Nephron progenitor cell (in vitro differentiated cells): ENCODE results near the gene RBMS1.
A peak's percentile ranks its signal among the peaks of the same experiment; 100 is the strongest.

ENCODE experiments used
- DNase-seq: peaks from one replicate; pipeline ENCODE4 v3.0.0; 2021
- H3K27ac Mint-ChIP-seq: 2 replicates; pipeline ENCODE4 v1.8.0; 2021; ENCODE audit warnings: mild to moderate bottlenecking, moderate library complexity, mixed read lengths
- H3K27me3 Mint-ChIP-seq: 2 replicates; pipeline ENCODE4 v1.8.0; 2021; ENCODE audit warnings: mild to moderate bottlenecking, low read depth, mixed read lengths; ENCODE audit not compliant: poor library complexity
- H3K36me3 Mint-ChIP-seq: 2 replicates; pipeline ENCODE4 v1.8.0; 2021; ENCODE audit warnings: low read depth, mixed read lengths
- H3K4me1 Mint-ChIP-seq: 2 replicates; pipeline ENCODE4 v1.8.0; 2021; ENCODE audit warnings: mixed read lengths
- H3K4me3 Mint-ChIP-seq: 2 replicates; pipeline ENCODE4 v1.8.0; 2021; ENCODE audit warnings: mild to moderate bottlenecking, moderate library complexity, mixed read lengths
- H3K9me3 Mint-ChIP-seq: 2 replicates; pipeline ENCODE4 v1.8.0; 2021; ENCODE audit warnings: mild to moderate bottlenecking, moderate library complexity, mixed read lengths
- CTCF ChIP-seq: fragments of 200-600 bp; sonication (generic); IDR thresholded peaks from 2 replicates; pipeline ENCODE4 v1.5.0; 2021; ENCODE audit warnings: antibody characterized with exemption

RBMS1 gene

DNA sequence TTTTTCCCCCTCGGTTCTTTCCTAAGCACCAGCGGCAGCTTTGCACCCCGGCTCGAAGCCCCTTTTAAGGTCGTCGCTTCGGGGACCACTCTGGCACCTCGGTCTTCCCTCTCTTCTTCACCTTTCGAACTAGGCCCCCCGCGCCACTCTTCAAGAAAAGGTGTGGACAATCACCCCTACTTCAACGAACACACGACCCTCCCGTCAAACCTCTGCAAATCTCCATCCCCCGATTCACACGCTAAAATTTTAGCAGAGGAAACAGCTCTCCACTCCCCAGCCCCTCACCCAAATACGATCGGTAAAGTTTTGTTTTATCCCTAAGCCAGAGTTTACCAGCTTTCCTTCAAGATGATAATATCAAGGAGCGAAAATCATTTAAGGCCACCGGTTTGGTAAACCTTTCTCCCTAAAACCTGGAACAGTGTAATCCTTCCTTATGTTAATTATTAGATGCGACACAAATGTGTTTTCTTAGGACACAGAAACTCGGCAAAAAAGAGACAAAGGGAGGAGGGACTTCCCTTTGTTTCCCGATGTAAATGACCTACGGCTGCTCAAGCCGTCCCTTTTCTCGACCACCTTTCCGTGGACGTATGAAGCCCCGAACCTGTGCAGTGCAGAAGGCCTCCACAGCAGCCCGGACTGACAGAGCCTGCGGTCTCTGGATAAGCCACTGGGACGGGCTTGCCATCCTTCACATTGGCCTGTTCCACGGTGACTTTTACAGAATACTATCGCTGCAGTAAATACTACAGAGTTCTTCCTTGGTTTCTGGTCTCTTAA lies 85.2 kb downstream of the RBMS1 start:
- H3K27me3 Mint-ChIP-seq = no peaks in the 10 kb centered on the region
- peak; percentile 16 for DNase-seq
- TF ChIP-seq CTCF = no peak
- H3K27ac Mint-ChIP-seq = peak overlapping the region; percentile 94
- peaks cover 74% of the 10 kb centered on the region for H3K4me1 Mint-ChIP-seq
- no peaks in the 10 kb centered on the region for H3K36me3 Mint-ChIP-seq
- H3K4me3 Mint-ChIP-seq = peak overlapping the region; percentile 88
- no peaks in the 10 kb centered on the region for H3K9me3 Mint-ChIP-seq

DNA sequence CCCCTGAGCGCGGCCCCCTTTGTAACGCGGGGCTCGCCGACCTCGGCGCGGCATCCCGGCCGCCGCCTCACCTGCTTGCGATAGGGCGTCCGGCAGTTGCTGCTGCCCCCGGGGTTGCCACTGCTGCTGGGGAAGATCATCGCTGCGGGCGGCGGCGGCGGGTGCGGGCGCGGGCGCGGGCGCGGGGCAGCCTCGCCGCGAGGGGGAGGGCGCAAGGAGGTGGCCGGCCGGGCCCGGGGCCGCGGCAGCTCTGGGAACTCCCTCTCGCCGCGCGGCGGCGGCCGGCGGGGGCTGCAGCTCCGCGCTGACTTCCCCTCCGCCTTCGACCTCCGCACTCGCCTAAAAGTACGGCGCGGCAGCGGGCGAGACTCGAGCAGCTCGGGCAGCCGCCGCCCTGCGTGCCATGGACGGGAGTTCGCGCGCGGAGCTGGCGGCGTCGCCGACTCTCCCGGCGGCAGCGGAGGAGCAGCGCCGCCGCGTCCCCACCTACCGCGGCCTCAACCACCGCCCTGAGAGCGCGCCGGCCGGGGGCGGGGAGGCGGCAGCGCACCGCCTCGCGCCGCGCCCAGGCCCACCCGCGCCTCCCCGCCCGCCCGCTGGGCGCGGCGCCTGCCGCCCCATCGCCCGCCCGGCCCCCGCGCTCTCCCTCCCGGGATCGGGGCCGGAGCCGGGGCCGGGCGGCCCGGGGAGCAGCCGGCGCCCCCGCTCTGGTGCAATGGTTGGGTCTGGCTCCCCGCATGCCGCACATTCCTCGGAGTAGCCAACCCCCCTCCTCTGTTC lies 86.0 kb downstream of the RBMS1 start:
- TF ChIP-seq CTCF = no peak
- DNase-seq = peak; percentile 71
- no peaks in the 10 kb centered on the region for H3K27me3 Mint-ChIP-seq
- H3K4me3 Mint-ChIP-seq = peak overlapping the region; percentile 93
- peak overlapping the region; percentile 94 for H3K27ac Mint-ChIP-seq
- no peaks in the 10 kb centered on the region for H3K36me3 Mint-ChIP-seq
- peaks cover 82% of the 10 kb centered on the region for H3K4me1 Mint-ChIP-seq
- H3K9me3 Mint-ChIP-seq = no peaks in the 10 kb centered on the region

- DNase-seq = no peak
- Mint-ChIP-seq H3K27me3 (no peaks in the 10 kb centered on the region), H3K4me3 (peak overlapping the region; percentile 93), H3K27ac (peak overlapping the region; percentile 85), H3K9me3 (no peaks in the 10 kb centered on the region), H3K36me3 (no peaks in the 10 kb centered on the region), H3K4me1 (peaks cover 83% of the 10 kb centered on the region)
- TF ChIP-seq CTCF = no peak
These were observed 86.8 kb downstream of the RBMS1 start for GRCh38 chr2:160406591-160407392.

DNA sequence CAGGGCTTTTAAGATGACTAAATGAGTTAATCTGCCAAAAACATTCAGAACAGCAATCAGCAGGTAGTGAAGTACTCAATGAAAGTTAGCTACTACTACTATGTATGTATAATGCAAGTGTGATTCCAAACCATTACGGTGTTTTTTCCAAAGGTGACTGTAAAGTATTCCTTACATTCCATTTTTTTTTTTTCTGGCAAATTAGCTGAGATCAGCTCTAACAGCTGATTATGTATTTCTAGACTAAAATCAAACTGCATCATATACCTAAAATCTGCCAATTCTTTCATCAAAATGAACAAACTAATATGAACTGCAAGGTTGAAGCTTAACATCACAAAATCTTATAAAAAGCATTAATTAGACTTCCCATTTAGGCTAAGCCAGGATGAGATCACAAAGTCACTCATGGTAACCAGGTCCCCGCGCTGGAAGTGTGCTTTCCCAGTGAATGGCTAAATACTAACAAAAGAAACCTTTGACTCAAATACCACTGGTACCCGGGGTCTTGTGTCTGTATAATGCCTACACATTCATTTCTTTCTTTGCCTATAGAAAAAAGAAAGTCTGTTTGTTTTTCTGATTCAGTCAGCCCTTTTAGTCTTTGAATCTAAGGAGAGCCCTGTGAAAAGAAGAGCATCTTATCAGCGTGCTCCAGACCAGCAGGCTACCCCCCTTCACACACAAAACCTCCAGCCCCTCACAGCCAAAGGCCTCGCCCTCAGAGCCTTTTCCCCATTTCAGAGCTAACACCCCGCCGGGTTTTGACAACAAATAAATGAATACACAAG lies 88.3 kb downstream of the RBMS1 start:
- H3K27ac Mint-ChIP-seq = no peak overlapping the region
- H3K9me3 Mint-ChIP-seq = no peaks in the 10 kb centered on the region
- no peak for TF ChIP-seq CTCF
- H3K27me3 Mint-ChIP-seq = no peaks in the 10 kb centered on the region
- H3K4me3 Mint-ChIP-seq = peak overlapping the region; percentile 93
- H3K36me3 Mint-ChIP-seq = no peaks in the 10 kb centered on the region
- H3K4me1 Mint-ChIP-seq = peaks cover 74% of the 10 kb centered on the region
- no peak for DNase-seq
